ENCODE data around the gene SRF.
A peak's percentile ranks its signal among the peaks of the same experiment; 100 is the strongest.

SRF gene

GRCh38 chr6:43147691-43148477 lies 23.2 kb upstream of the SRF start:
- DNase-seq (ENCODE audit: low read depth) = no peak

GRCh38 chr6:43149265-43149664 lies 21.8 kb upstream of the SRF start:
- DNase-seq (ENCODE audit: low read depth) = no peak

- no peak for DNase-seq (ENCODE audit: low read depth)
Measured at GRCh38 chr6:43150051-43150751, 20.9 kb upstream of the SRF start.

- DNase-seq (ENCODE audit: low read depth) = no peak
Measured at GRCh38 chr6:43159599-43159998, 11.5 kb upstream of the SRF start.

GRCh38 chr6:43163899-43164298 lies 7.2 kb upstream of the SRF start:
- no peak for DNase-seq (ENCODE audit: low read depth)

- DNase-seq (ENCODE audit: low read depth) = no peak
Measured at GRCh38 chr6:43170417-43170930, 595 bp upstream of the SRF start.

GRCh38 chr6:43171707-43172103 lies 636 bp downstream of the SRF start:
- DNase-seq (ENCODE audit: low read depth) = peak; percentile 9

GRCh38 chr6:43172104-43173007 lies 1.3 kb downstream of the SRF start:
- peak; percentile 51 for DNase-seq (ENCODE audit: low read depth)

GRCh38 chr6:43173591-43174262 lies 2.7 kb downstream of the SRF start:
- DNase-seq (ENCODE audit: low read depth) = no peak

GRCh38 chr6:43174263-43175112 lies 3.4 kb downstream of the SRF start:
- DNase-seq (ENCODE audit: low read depth) = peak; percentile 95

GRCh38 chr6:43175676-43176422 lies 4.8 kb downstream of the SRF start:
- DNase-seq (ENCODE audit: low read depth) = no peak

GRCh38 chr6:43176423-43176786 lies 5.3 kb downstream of the SRF start:
- DNase-seq (ENCODE audit: low read depth) = no peak

- DNase-seq (ENCODE audit: low read depth) = no peak
Measured at GRCh38 chr6:43178150-43178549, 7.1 kb downstream of the SRF start.

- DNase-seq (ENCODE audit: low read depth) = no peak
Measured at GRCh38 chr6:43178951-43179830, 8.1 kb downstream of the SRF start.

- no peak for DNase-seq (ENCODE audit: low read depth)
Measured at GRCh38 chr6:43180058-43180457, 9.0 kb downstream of the SRF start.

GRCh38 chr6:43180985-43181384 lies 9.9 kb downstream of the SRF start:
- DNase-seq (ENCODE audit: low read depth) = no peak

- DNase-seq (ENCODE audit: low read depth) = no peak
Measured at GRCh38 chr6:43181621-43181941, 10.5 kb downstream of the SRF start.

- peak; percentile 70 for DNase-seq (ENCODE audit: low read depth)
Measured at GRCh38 chr6:43181942-43182860, 11.1 kb downstream of the SRF start, which contains the start of gene CUL9. CUL9 (plus strand) TSS chr6:43182196; CDS start chr6:43184311, 2,115 bp downstream.

Measured in T-helper 22 cell (primary cell).